GM12878 (cell line): ENCODE results near the gene TLE2. TPM values are rescaled to one million over a fixed set of nuclear protein-coding genes. Genes with fewer than 3 reads are reported as not detected.

Experiments
- ATAC-seq: fragments of 200-7000 bp; cut with Tn5 transposase; 3 replicates; pipeline ENCODE4 v1.9.1; 2020; ENCODE audit warnings: mild to moderate bottlenecking, moderate library complexity
- BruUV-seq: library from RNA; stranded (reverse); fragments of 400-500 nt; replicated peaks from 2 replicates; lab custom pipeline; 2021; lab: Mats Ljungman, UMichigan
- CTCF ChIA-PET: fragments of 300-600 bp; sonication (Branson Sonifier 250); formaldehyde crosslinking; extraction: SDS; loops from one replicate; lab custom pipeline; 2021; ENCODE audit warnings: inconsistent platforms; lab: Yijun Ruan, JAX
- POLR2A ChIA-PET: fragments of 350-600 bp; formaldehyde crosslinking; extraction: SDS; loops from one replicate; lab custom pipeline; 2021; ENCODE audit warnings: inconsistent platforms; lab: Charles Lee
- RAD21 ChIA-PET: fragments of 300-600 bp; sonication (Branson Sonifier 250); formaldehyde crosslinking; loops from one replicate; lab custom pipeline; 2023; ENCODE audit warnings: antibody characterized with exemption; ENCODE audit not compliant: unreplicated experiment; lab: Charles Lee
- SMC1A ChIA-PET: fragments of 300-600 bp; sonication (Branson Sonifier 250); formaldehyde crosslinking; loops from one replicate; lab custom pipeline; 2023; ENCODE audit not compliant: unreplicated experiment, uncharacterized antibody; lab: Charles Lee
- DNase-seq: peaks from one replicate; pipeline ENCODE4 v3.0.0-alpha.2; 2011; ENCODE audit warnings: low read depth, low spot score
- FAIRE-seq: peaks from 3 replicates; lab custom pipeline; 2011; peaks lifted over from hg19 to GRCh38; lab: Jason Lieb, UNC
- H2AFZ ChIP-seq: 2 replicates; pipeline ENCODE4 v1.6.0; 2011; ENCODE audit warnings: low read depth, low read length, control low read depth; ENCODE audit not compliant: control insufficient read depth
- H3K27ac ChIP-seq: 2 replicates; pipeline ENCODE4 v1.5.1; 2011; ENCODE audit warnings: control low read depth; ENCODE audit not compliant: control insufficient read depth, insufficient read depth
- H3K27me3 ChIP-seq, 2 experiments: replicated peaks in 1 of 2; 2 replicates each; pipeline versions ENCODE4 v1.6.0 to v1.6.1; 2011; ENCODE audit warnings: low read length in 1 of 2; ENCODE audit not compliant: control insufficient read depth in 2 of 2, insufficient read depth in 2 of 2
- H3K36me3 ChIP-seq, 2 experiments: 2 replicates each; pipeline ENCODE4 v1.5.1; 2011; ENCODE audit warnings: low read length in 1 of 2; ENCODE audit not compliant: control insufficient read depth in 2 of 2, insufficient read depth in 2 of 2
- H3K4me1 ChIP-seq: 2 replicates; pipeline ENCODE4 v1.6.1; 2011; ENCODE audit warnings: mild to moderate bottlenecking, low read length, moderate library complexity, mixed read lengths; ENCODE audit not compliant: control insufficient read depth, insufficient read depth
- H3K4me2 ChIP-seq: 2 replicates; pipeline ENCODE4 v1.6.0; 2011; ENCODE audit warnings: control low read depth; ENCODE audit not compliant: control insufficient read depth, insufficient read depth
- H3K4me3 ChIP-seq: fragments of 200-600 bp; sonication (generic); 2 replicates; pipeline ENCODE4 v1.5.1; 2016
- H3K79me2 ChIP-seq: 2 replicates; pipeline ENCODE4 v1.6.0; 2011; ENCODE audit warnings: low read length; ENCODE audit not compliant: control insufficient read depth, insufficient read depth
- H3K9ac ChIP-seq: 2 replicates; pipeline ENCODE4 v1.8.0; 2011; ENCODE audit warnings: low read length, control low read depth, mixed read lengths; ENCODE audit not compliant: control insufficient read depth, insufficient read depth
- H3K9me3 ChIP-seq: replicated peaks from 3 replicates; pipeline ENCODE4 v1.5.1; 2011; ENCODE audit warnings: mild to moderate bottlenecking, low read length; ENCODE audit not compliant: control insufficient read depth, insufficient read depth
- H4K20me1 ChIP-seq: 2 replicates; pipeline ENCODE4 v1.6.0; 2011; ENCODE audit not compliant: control insufficient read depth, insufficient read depth
- CEBPB ChIP-seq, 2 experiments: fragments of 150-350 bp in 1 of 2; IDR thresholded peaks; 2 replicates each; pipeline ENCODE4 v1.6.1; 2012 to 2014; ENCODE audit warnings: low read depth in 2 of 2, low read length in 2 of 2, borderline replicate concordance in 1 of 2, inconsistent platforms in 1 of 2
- CREB1 ChIP-seq: IDR thresholded peaks from 2 replicates; pipeline ENCODE4 v1.6.1; 2012; ENCODE audit warnings: low read depth, mild to moderate bottlenecking, inconsistent platforms
- DPF2 ChIP-seq: fragments of 450-650 bp; IDR thresholded peaks from 2 replicates; pipeline ENCODE4 v1.6.1; 2017; ENCODE audit warnings: mild to moderate bottlenecking
- HSF1 ChIP-seq: fragments of 150-350 bp; IDR thresholded peaks from 2 replicates; pipeline ENCODE4 v1.6.1; 2014; ENCODE audit warnings: mild to moderate bottlenecking, low read depth, low read length
- IRF4 ChIP-seq: IDR thresholded peaks from 2 replicates; pipeline ENCODE4 v1.6.1; 2011; ENCODE audit warnings: low read depth, low read length
- JUND ChIP-seq: IDR thresholded peaks from 2 replicates; pipeline ENCODE4 v1.6.1; 2012; ENCODE audit warnings: low read depth, mild to moderate bottlenecking, low read length, improper control_type of control experiment, moderate library complexity
- MTA3 ChIP-seq: IDR thresholded peaks from 2 replicates; pipeline ENCODE4 v1.6.1; 2012; ENCODE audit warnings: low read length, inconsistent platforms, borderline replicate concordance
- PKNOX1 ChIP-seq: fragments of 450-650 bp; IDR thresholded peaks from 2 replicates; pipeline ENCODE4 v1.6.1; 2016; ENCODE audit warnings: mild to moderate bottlenecking
- RAD51 ChIP-seq: fragments of 450-650 bp; IDR thresholded peaks from 2 replicates; pipeline ENCODE4 v1.6.1; 2016; ENCODE audit warnings: moderate library complexity, mild to moderate bottlenecking, inconsistent platforms
- RB1 ChIP-seq: fragments of 450-650 bp; formaldehyde crosslinking; IDR thresholded peaks from 2 replicates; pipeline ENCODE4 v1.6.1; 2017; ENCODE audit warnings: mild to moderate bottlenecking, borderline replicate concordance
- RFX5 ChIP-seq: IDR thresholded peaks from 2 replicates; pipeline ENCODE4 v1.6.1; 2011; ENCODE audit warnings: low read depth, low read length, improper control_type of control experiment
- RUNX3 ChIP-seq: IDR thresholded peaks from 2 replicates; pipeline ENCODE4 v1.6.1; 2012; ENCODE audit warnings: low read length, inconsistent platforms
- SMC3 ChIP-seq: IDR thresholded peaks from 2 replicates; pipeline ENCODE4 v1.6.1; 2011; ENCODE audit warnings: low read length, improper control_type of control experiment, borderline replicate concordance
- WGBS: methylation state at CpG from one replicate; pipeline ENCODE4 v1.1.6; 2016; ENCODE audit warnings: low lambda C conversion rate; ENCODE audit not compliant: insufficient replicate concordance, insufficient coverage; ENCODE audit errors: missing lambda C conversion rate; 5-methylcytosine and 5-hydroxymethylcytosine counted together
- in situ Hi-C: fragments of 300-500 bp; cut with MboI; formaldehyde crosslinking; loops from 9 replicates; pipeline ENCODE4 v1.14.3; 2018; ENCODE audit warnings: mixed read lengths
- intact Hi-C: fragments of 100-400 bp; cut with micrococcal nuclease; formaldehyde crosslinking; loops from one replicate; pipeline ENCODE4 v1.14.2; 2022; ENCODE audit not compliant: unreplicated experiment
- polyA plus RNA-seq, 11 experiments: library from polyadenylated mRNA; depleted of rRNA in 4 of 11; unstranded in 6 of 11; stranded (reverse) in 5 of 11; fragments of >200 nt; fragmentation: Nextera tagmentation in 4 of 11; fragmentation: Illumina TruSeq in 1 of 11; extraction: Ambion mirVana in 4 of 11; extraction: Trizol in 1 of 11; gene quantifications; 1 replicate in 1 of 11; 2 replicates in 10 of 11; pipeline versions ENCODE4 v1.2.1 to v1.2.3, GENCODE V29; 2011 to 2016; ENCODE audit warnings: inconsistent platforms in 2 of 11, missing spikeins in 2 of 11, low read depth in 1 of 11
- total RNA-seq, 4 experiments: library from RNA; depleted of rRNA in 3 of 4; stranded (reverse); fragments of >200 nt in 3 of 4; fragmentation: Illumina TruSeq in 1 of 4; extraction: Trizol in 1 of 4; gene quantifications; 2 replicates each; pipeline versions ENCODE4 v1.2.1 to v1.2.3, GENCODE V29; 2013 to 2021

The TLE2 gene
- total and polyA plus RNA-seq, 10 of the 15 experiments (the other 5 are each of a cell fraction or from before 2014, with no cell fraction given), result 0.05 to 0.21 (median 0.11) TPM; not detected in 5

- 16% methylated on average over 9 of the region's 9 CpGs for WGBS
- Histone ChIP-seq H3K4me1 (no peaks in the 10 kb centered on the region), H4K20me1 (no peaks in the 10 kb centered on the region), H3K27ac (no peak overlapping the region), H3K9me3 (peaks cover 3% of the 10 kb centered on the region; the same call in 2 of the 3 replicates), H3K36me3 (no peaks in the 10 kb centered on the region), H3K4me3 (no peak overlapping the region), H2AFZ (no peak overlapping the region), H3K4me2 (no peak overlapping the region), H3K79me2 (no peaks in the 10 kb centered on the region), H3K27me3 (peaks cover 12 to 21% of the 10 kb centered on the region in 2 experiments), H3K9ac (no peak overlapping the region)
- SMC1A ChIA-PET, result no interaction called here
- RAD21 ChIA-PET, result no interaction called here
- no peak for TF ChIP-seq RUNX3
- TF ChIP-seq RB1, result no peak
- TF ChIP-seq PKNOX1, result no peak
- no peak for TF ChIP-seq CREB1
- TF ChIP-seq DPF2, result no peak
- no peak for TF ChIP-seq CEBPB (IDR thresholded peaks at IDR 0.05; ENCODE audit: borderline replicate concordance in 1 of 2, low read depth in 2 of 2, low read length in 2 of 2)
- no peak for TF ChIP-seq MTA3
- TF ChIP-seq RAD51, result no peak
- no peak for TF ChIP-seq RFX5
- TF ChIP-seq JUND, result no peak
- no peak for TF ChIP-seq HSF1
- no peak for TF ChIP-seq IRF4
- no peak for TF ChIP-seq SMC3
- intact Hi-C loops (no loop called here), in situ Hi-C loops (no loop called here)
- no TSS peak for BruUV-seq
- no peak for ATAC-seq
- no peak for DNase-seq
- POLR2A ChIA-PET, result no interaction called here
- no peak for FAIRE-seq
- CTCF ChIA-PET, result no interaction called here
Measured at GRCh38 chr19:3025549-3025886, 3.6 kb downstream of the TLE2 start.
